Ureter (tissue), 1 donor: Measurements from ENCODE around the gene LGALS9C. TPM values are rescaled to one million over a fixed set of nuclear protein-coding genes. Genes with fewer than 3 reads are reported as not detected.
"Not testable (repeated sequence)": the region's sequence is repeated elsewhere in the genome, so short reads cannot be mapped to it uniquely, and the experiment has no call there.

Experiments used
- DNase-seq: peaks from one replicate; pipeline ENCODE4 v3.0.0-alpha.2; 2020; ENCODE audit warnings: low spot score
- total RNA-seq: library from RNA; stranded (reverse); gene quantifications from one replicate; pipeline ENCODE4 v1.2.4, GENCODE V29; 2023
- donor health status: DM: yes; HTN: yes; CAD: no.

LGALS9C gene
- total RNA-seq, 1 donor from 2014 or later, result not detected

GRCh38 chr17:18528899-18529500, 52.4 kb downstream of the LGALS9C start:
- DNase-seq, result not testable (repeated sequence)

- not testable (repeated sequence) for DNase-seq
Measured at GRCh38 chr17:18530405-18530804, 53.8 kb downstream of the LGALS9C start.

GRCh38 chr17:18542234-18542633, 65.6 kb downstream of the LGALS9C start:
- not testable (repeated sequence) for DNase-seq

GRCh38 chr17:18542907-18543306, 66.3 kb downstream of the LGALS9C start:
- DNase-seq, result not testable (repeated sequence)

Other genes with a start within 250 kb of the LGALS9C start
- 307 TPM for gene FLII, start 218.1 kb upstream of the LGALS9C start, total RNA-seq
- 9.8 TPM for gene MIEF2, start 216.1 kb upstream of the LGALS9C start, total RNA-seq
- gene TOP3A, start 161.8 kb upstream of the LGALS9C start, total RNA-seq, result 42.7 TPM
- 22.3 TPM for gene SMCR8, start 161.5 kb upstream of the LGALS9C start, total RNA-seq
- gene SHMT1, start 113.2 kb upstream of the LGALS9C start, total RNA-seq, result 31.2 TPM
- gene EVPLL, start 99.0 kb upstream of the LGALS9C start, total RNA-seq, result 2.1 TPM
- not detected for gene TBC1D28, start 167.6 kb downstream of the LGALS9C start, total RNA-seq
- gene FOXO3B, start 205.5 kb downstream of the LGALS9C start, total RNA-seq, result 3.6 TPM